Endothelial cell of umbilical vein (primary cell): Measurements from ENCODE around the gene TKTL1. TPM values are rescaled to one million over a fixed set of nuclear protein-coding genes. Genes with fewer than 3 reads are reported as not detected.
A peak's percentile ranks its signal among the peaks of the same experiment; 100 is the strongest.

Experiments
- BruUV-seq: library from RNA; stranded (reverse); fragments of 400-500 nt; replicated peaks from 2 replicates; lab custom pipeline; 2021; lab: Mats Ljungman, UMichigan
- CTCF ChIA-PET: fragments of 300-600, 350-600 bp; sonication (Branson Sonifier 250); formaldehyde crosslinking; loops from one replicate; lab custom pipeline; 2021; ENCODE audit warnings: antibody characterized with exemption, inconsistent platforms; lab: Charles Lee
- POLR2A ChIA-PET: fragments of 300-600, 350-600 bp; sonication (Branson Sonifier 250); formaldehyde crosslinking; loops from one replicate; lab custom pipeline; 2021; ENCODE audit warnings: antibody characterized with exemption, inconsistent platforms; lab: Charles Lee
- DNase-seq: peaks from one replicate; pipeline ENCODE4 v3.0.0-alpha.2; 2011; ENCODE audit warnings: low read depth, low spot score
- FAIRE-seq: peaks from 2 replicates; lab custom pipeline; 2011; peaks lifted over from hg19 to GRCh38; lab: Jason Lieb, UNC
- H2AFZ ChIP-seq: 2 replicates; pipeline ENCODE4 v1.6.0; 2012; ENCODE audit warnings: low read depth, low read length, control low read depth, inconsistent platforms
- H3K27ac ChIP-seq: 2 replicates; pipeline ENCODE4 v1.5.1; 2011; ENCODE audit warnings: low read depth, mild to moderate bottlenecking, control low read depth, low read length, moderate library complexity; ENCODE audit not compliant: insufficient read depth
- H3K27me3 ChIP-seq, 2 experiments: 2 replicates each; pipeline versions ENCODE4 v1.6.0 to v1.6.1; 2011; ENCODE audit warnings: low read length in 2 of 2, mixed read lengths in 1 of 2; ENCODE audit not compliant: control insufficient read depth in 2 of 2, insufficient read depth in 2 of 2
- H3K36me3 ChIP-seq, 2 experiments: 2 replicates in 1 of 2; 3 replicates in 1 of 2; pipeline ENCODE4 v1.5.1; 2011; ENCODE audit warnings: low read length in 2 of 2, mild to moderate bottlenecking in 1 of 2, moderate library complexity in 1 of 2; ENCODE audit not compliant: control insufficient read depth in 2 of 2, insufficient read depth in 2 of 2; ENCODE audit errors: extremely low read depth in 1 of 2
- H3K4me1 ChIP-seq: 3 replicates; pipeline ENCODE4 v1.5.1; 2011; ENCODE audit warnings: mild to moderate bottlenecking, low read length; ENCODE audit not compliant: control insufficient read depth, insufficient read depth; ENCODE audit errors: extremely low read depth
- H3K4me2 ChIP-seq: 2 replicates; pipeline ENCODE4 v1.6.1; 2011; ENCODE audit warnings: low read length, control low read depth, mixed read lengths; ENCODE audit not compliant: insufficient read depth
- H3K4me3 ChIP-seq, 3 experiments: fragments of 200-600 bp in 1 of 3; sonication (generic), shearing (Covaris generic) in 1 of 3; replicated peaks in 1 of 3; 2 replicates each; pipeline ENCODE4 v1.5.1; 2011 to 2016; ENCODE audit warnings: control low read depth in 3 of 3, low read length in 3 of 3, mild to moderate bottlenecking in 2 of 3, inconsistent platforms in 1 of 3, low read depth in 1 of 3, moderate library complexity in 1 of 3; ENCODE audit not compliant: insufficient read depth in 1 of 3
- H3K79me2 ChIP-seq: 2 replicates; pipeline ENCODE4 v1.6.0; 2012; ENCODE audit warnings: low read length, inconsistent platforms; ENCODE audit not compliant: control insufficient read depth, insufficient read depth
- H3K9ac ChIP-seq: replicated peaks from 2 replicates; pipeline ENCODE3; 2011; ENCODE audit warnings: low read length, control low read depth; ENCODE audit not compliant: insufficient read depth; ENCODE audit errors: extremely low read depth
- H3K9me1 ChIP-seq: replicated peaks from 3 replicates; pipeline ENCODE4 v1.6.0; 2011; ENCODE audit warnings: mild to moderate bottlenecking, low read length; ENCODE audit not compliant: control insufficient read depth, insufficient read depth; ENCODE audit errors: extremely low read depth
- H3K9me3 ChIP-seq: replicated peaks from 2 replicates; pipeline ENCODE4 v1.5.1; 2012; ENCODE audit warnings: low read length, inconsistent platforms; ENCODE audit not compliant: control insufficient read depth, insufficient read depth
- H4K20me1 ChIP-seq: replicated peaks from 2 replicates; pipeline ENCODE3; 2011; ENCODE audit warnings: mild to moderate bottlenecking, low read length; ENCODE audit not compliant: control insufficient read depth, insufficient read depth; ENCODE audit errors: extremely low read depth
- JUN ChIP-seq: IDR thresholded peaks from 2 replicates; pipeline ENCODE4 v1.6.1; 2011; ENCODE audit warnings: borderline replicate concordance, low read depth; ENCODE audit not compliant: insufficient read length, insufficient read depth
- MYC ChIP-seq: IDR thresholded peaks from one replicate; pipeline ENCODE4 v1.6.1; 2011; ENCODE audit warnings: mild to moderate bottlenecking, low read depth, low read length
- POLR2AphosphoS5 ChIP-seq: IDR thresholded peaks from 2 replicates; pipeline ENCODE4 v1.6.1; 2012; ENCODE audit warnings: low read depth, mild to moderate bottlenecking, control low read depth, low read length, moderate library complexity; ENCODE audit not compliant: insufficient read depth
- dilution Hi-C: fragments of 300-500 bp; cut with MboI; formaldehyde crosslinking; loops from one replicate; pipeline ENCODE4 v1.15.0; 2019; ENCODE audit warnings: low sequenced_read_pairs; ENCODE audit not compliant: extremely low pct_ligation_motif_present
- intact Hi-C: fragments of 100-400 bp; cut with micrococcal nuclease; formaldehyde crosslinking; loops from one replicate; pipeline ENCODE4 v1.10.0; 2022
- polyA plus RNA-seq, 4 experiments: library from polyadenylated mRNA; depleted of rRNA in 3 of 4; stranded (reverse) in 3 of 4; unstranded in 1 of 4; fragments of >200 nt; gene quantifications; 2 replicates each; pipeline versions ENCODE4 v1.2.1 to v1.2.3, GENCODE V29; 2011 to 2012; ENCODE audit warnings: missing spikeins in 1 of 4
- total RNA-seq: library from RNA; stranded (reverse); gene quantifications from 2 replicates; pipeline ENCODE4 v1.2.3, GENCODE V29; 2021

The TKTL1 gene
- total and polyA plus RNA-seq, 2 donors (not counting 3 experiments of a cell fraction or from before 2014, with no cell fraction given), result 0.03 TPM; not detected in 1

DNA sequence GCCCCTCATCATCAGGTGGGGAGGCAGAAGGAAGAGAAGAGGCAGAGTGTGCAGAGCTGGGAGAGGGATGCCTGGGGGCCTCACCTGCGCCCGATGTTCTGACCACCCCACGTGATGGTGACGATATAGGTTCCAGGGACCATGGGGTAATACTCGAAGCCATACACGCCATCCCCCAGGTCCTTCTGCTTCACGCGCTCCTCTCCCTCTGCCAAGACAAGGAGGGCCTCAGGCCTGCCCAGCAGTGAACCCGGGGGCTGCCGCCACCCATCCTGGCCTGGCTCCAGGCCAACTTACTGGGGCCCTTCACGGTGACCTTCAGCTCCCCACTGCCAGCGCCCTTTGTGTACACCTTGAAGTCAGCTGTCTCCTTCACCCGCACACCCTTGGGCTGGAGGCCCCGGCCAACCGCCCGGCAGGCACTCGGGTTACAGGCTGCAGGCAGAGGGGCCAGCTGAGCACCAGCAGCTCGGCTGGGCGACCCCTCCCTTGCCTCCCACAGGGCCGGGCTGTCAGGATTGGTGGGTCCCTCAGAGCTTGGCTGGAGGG is 69.5 kb downstream of the TKTL1 start:
- Histone ChIP-seq H3K36me3 (peaks cover 24 to 60% of the 10 kb centered on the region in 2 experiments), H3K4me1 (peaks cover 13% of the 10 kb centered on the region), H3K9me1 (no peaks in the 10 kb centered on the region), H3K27ac (no peak overlapping the region), H3K79me2 (peaks cover 92% of the 10 kb centered on the region), H3K27me3 (no peaks in the 10 kb centered on the region), H3K4me3 (no peak overlapping the region), H4K20me1 (no peaks in the 10 kb centered on the region), H3K9ac (no peak overlapping the region), H3K9me3 (no peaks in the 10 kb centered on the region), H3K4me2 (no peak overlapping the region), H2AFZ (no peak overlapping the region)
- dilution Hi-C loops (no loop called here), intact Hi-C loops (no loop called here)
- DNase-seq (no peak), FAIRE-seq (no peak)
- TF ChIP-seq MYC (no peak), POLR2AphosphoS5 (peak; percentile 6)
- BruUV-seq, result no TSS peak
- CTCF ChIA-PET, result no interaction called here
- POLR2A ChIA-PET, result no interaction called here

DNA sequence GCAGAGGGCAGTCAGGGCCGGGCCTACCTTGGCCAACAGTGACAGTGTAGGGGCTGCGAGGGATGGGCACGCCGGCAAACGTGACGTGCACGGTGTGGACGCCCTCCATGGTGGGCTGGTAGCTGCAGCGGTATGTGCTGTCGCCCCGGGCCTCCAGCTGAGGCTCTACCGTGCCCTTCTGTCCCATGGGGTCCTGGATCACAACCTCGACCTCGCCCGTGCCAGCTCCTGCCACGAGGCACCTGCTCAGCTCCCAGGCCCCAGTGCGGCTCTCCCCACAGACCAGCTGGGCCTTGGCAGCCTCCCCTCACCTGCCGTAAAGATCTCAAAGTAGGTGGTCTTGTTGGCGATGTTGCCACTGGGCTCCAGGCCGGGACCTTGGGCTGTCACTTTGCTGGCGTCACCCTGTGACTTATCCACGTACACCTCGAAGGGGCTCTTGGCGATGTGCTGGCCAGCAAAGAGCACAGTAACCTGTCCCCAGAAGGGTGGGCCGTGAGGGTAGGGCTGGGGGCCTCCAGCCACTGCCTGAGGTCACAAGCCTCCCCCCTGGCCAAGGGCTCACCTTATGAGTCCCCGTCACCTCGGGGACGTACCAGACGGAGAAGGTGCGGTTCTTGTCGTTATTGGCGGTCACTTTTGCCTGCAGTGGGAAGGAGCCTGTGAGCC is 70.5 kb downstream of the TKTL1 start:
- CTCF ChIA-PET, result no interaction called here

More for the DNA sequence above, 70.5 kb downstream of the TKTL1 start:
- no peak for DNase-seq
- Histone ChIP-seq H2AFZ (no peak overlapping the region), H3K4me2 (no peak overlapping the region), H3K9ac (no peak overlapping the region), H3K27ac (no peak overlapping the region), H3K4me1 (peaks cover 13% of the 10 kb centered on the region), H4K20me1 (no peaks in the 10 kb centered on the region), H3K36me3 (peaks cover 19 to 53% of the 10 kb centered on the region in 2 experiments), H3K9me3 (no peaks in the 10 kb centered on the region), H3K27me3 (no peaks in the 10 kb centered on the region), H3K79me2 (peaks cover 94% of the 10 kb centered on the region), H3K4me3 (no peak overlapping the region), H3K9me1 (no peaks in the 10 kb centered on the region)
- intact Hi-C loops, result no loop called here
- TSS peak; percentile 0 for BruUV-seq
- TF ChIP-seq JUN (no peak), POLR2AphosphoS5 (peak; percentile 35)
- POLR2A ChIA-PET, result interaction anchor here (0.7 kb wide), 1 partner anchor 12 kb away, joined by 3 read pairs; no protein-coding TSS in a partner anchor
- dilution Hi-C loops, result no loop called here
- FAIRE-seq, result no peak
